ENCODE data around the gene CPNE5.
A peak's percentile ranks its signal among the peaks of the same experiment; 100 is the strongest.

The CPNE5 gene

DNA sequence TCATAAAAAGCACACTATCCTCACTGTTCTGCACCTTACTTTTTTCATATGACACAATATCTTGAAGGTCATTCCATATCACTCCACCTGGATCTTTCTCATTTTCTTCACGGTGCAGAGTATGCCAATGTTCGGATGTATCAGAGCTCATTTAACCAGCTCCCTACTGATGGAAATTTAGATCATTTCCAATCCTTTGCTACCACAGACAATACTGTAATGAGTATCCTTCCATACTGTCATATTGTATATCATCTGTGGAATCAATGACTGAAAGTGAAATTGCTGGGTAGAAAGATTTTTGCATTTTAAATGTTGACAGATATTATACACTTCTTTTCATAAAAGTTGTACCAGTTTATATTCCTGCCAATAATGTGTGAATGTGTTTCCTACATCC is 143.8 kb downstream of the CPNE5 start:
- no peak for DNase-seq

DNA sequence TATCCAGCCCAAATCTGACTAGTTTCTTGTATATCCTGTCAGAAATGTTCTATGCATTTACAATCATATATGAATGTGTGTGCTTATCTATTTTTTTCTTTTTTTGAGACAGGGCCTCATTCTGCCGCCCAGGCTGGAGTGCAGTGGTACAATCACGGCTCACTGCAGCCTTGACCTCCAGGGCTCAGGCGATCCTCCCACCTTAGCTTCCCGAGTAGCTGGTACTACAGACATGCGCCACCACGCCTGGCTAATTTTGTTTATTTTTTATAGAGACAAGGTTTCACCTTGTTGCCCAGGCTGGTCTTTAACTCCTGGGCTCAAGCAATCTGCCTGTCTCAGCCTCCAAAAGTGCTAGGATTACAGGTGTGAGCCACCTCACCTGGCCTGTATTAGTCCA is 144.6 kb downstream of the CPNE5 start:
- DNase-seq: no peak

DNA sequence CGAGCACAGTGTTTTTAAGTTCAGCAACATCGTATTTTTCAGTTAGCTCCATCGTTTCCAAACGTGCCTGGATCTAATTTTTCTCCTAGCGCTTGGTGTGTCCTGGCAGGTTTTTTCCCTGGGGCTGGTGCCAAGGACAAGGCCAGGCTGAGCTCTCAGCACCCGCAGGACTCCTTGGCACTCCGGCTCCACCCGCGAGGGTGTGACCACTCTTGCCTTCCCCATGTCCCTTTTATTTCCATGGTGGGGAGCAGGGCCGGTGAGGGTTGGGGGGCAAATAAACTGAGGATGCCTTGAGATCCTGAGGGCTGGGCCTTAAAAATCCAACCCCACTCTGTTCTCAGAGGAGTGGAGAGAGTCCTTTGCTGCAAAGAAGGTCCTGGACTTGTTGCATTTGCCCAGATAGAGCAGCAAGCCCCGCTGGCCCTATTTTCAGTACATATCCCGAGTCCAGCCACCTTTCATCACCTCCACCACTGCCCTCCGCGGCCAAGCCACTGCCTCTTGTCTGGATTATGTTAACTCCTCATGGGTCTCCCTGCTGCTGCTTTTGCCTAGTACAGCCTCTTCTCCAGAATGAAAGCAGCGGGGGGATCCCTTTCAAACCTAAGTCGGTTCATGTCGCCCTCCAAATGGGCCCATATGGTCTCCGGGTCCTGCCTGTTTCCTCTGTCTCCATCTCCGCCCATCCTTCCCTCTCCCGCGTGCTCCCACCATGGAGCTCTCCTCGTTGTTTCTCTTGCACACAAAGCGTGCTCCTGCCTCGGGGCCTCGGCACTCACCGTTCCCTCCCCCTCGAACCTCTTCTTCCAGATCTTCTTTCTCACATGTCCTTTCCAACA is 146.2 kb downstream of the CPNE5 start:
- DNase-seq: no peak

DNA sequence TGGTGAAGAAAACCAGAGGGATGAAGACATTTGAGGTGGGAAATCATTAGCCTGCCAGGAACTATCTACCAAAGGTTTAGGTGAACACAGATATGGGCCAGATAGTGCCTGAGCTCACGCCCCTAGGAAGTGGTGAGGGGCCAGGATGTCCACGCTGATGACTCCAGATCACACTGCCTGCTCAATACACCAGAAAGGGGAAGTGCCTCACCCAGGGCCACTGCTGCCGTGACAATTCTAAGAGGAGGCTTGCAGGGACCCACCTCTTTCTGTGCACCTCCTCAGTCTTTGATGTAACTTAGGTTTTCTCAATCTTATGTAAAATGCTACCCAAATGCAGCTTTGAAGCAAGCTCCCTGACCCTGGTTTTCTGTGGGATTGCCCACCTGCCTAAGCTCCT is 147.0 kb downstream of the CPNE5 start:
- DNase-seq: peak; percentile 44 to 74

DNA sequence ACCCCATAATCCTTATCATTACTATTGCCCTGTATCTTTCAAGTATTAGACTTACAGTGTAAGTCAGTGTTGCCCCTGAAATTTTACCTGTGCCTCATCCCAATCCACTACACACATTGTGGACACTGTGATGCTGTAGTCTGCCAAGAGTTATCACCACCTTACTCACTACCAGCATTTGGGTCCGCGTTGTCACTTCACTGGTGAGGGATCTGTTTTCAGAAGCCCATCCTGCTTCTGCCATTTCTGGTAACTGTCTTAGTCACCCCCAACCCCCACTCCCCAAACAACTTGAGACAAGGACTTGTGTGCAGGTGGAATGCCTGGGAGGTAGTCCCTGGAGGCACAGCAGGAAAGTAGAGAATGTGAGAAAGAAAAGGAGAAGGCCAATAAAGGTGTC is 147.6 kb downstream of the CPNE5 start:
- no peak for DNase-seq

DNA sequence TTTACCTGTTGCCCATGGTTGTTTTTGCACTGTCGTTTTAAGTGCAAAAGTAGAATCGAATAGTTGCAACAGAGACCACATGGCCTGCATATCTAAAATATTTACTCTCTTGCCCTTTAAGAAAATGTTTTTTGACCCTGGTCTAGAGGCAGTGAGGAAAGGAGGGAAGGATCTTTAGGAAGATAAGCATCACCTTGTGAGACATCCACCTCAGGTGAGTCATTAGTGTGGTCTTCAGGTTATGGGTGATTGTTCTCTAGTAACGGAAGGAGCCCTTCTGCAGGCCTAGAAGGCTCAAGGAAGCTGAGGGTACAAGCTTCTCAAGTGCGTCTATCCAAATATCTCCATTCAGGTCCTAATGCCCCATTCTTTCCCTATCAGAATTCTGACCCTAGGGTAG is 148.2 kb downstream of the CPNE5 start:
- DNase-seq: no peak

All from CD4-positive, alpha-beta T cell treated with Interleukin-1 beta for 1 hour (primary cell).